GM21576 (cell line): ENCODE data around the gene C1orf105.

ENCODE experiments used
- ATAC-seq: cut with Tn5 transposase; IDR thresholded peaks from one replicate; pipeline ENCODE4 v1.9.1; 2021; ENCODE audit warnings: mild to moderate bottlenecking, moderate library complexity; ENCODE audit not compliant: unreplicated experiment

C1orf105 gene

DNA sequence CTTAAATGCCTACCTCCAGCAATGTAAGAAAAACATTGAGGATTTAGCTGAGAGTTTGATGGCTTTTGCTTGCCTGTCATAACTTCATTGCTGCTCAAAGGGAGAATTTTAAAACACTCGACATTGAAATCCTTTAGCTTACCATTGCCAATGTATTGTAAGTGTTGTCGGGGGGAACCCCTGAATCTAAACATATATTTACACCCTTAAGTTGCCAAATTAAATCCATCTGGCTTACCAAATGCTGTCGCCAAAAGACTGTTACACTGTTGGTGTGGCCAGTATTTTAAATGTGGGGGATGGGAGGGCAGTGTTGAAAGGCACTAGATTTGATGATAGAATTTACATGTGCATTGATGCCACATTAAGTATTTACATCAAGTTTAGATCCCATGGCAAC is 24.9 kb upstream of the C1orf105 start:
- ATAC-seq: no peak

DNA sequence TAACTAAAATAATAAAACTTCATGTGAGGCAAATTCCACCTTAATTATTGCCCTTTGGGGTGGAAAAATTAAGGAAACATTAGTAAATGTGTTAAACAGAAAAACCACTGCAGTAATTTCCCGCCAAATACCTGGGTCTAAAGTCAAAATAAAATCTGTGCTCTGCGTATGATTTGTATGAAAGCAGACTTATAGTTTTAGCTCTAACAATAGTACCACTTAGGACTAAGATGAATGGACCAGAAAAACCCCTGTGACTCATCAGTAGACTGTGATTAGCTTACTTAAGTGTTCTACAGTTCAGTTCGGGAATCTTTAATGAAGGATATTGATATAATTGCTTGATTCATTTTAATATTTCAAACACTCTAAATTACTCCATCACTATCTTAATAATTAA is 23.3 kb upstream of the C1orf105 start:
- no peak for ATAC-seq

DNA sequence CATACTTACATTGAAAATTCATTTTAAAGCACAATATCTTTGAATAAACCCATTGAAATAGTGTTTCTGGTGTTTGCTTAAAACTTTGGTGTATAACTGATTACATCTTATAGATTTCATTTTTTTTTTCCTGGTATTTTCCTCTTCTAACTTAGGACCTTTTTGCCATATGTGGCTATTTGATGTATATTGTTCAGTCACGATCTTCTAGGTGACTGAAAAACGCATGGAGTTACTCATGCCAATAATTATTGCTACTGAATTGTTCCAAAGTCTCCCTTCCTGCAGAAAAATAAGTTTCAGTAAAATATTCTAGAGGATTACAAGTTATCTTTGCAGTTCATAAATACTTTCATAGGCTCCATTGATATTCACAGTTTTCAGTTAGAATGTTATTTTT is 22.9 kb upstream of the C1orf105 start:
- ATAC-seq: no peak

DNA sequence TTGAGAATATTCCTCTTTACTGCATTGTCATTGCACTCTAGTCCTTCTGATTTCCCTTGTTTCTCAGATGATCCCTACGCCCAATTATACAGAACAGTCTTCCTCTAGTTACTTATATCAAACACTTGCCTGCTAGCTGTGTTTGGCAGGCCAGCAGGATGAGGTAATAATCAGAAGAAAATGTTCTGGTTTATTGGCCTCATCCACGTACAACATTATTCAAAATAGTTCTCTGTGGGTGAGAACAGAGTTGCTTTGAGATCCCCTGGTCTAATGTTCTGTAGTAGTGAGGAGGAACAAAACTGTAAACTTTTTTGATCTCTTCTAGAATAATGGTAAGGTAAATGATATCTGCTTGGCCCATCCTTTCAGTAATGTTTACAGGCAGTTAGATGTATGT is 22.3 kb upstream of the C1orf105 start:
- ATAC-seq: no peak

DNA sequence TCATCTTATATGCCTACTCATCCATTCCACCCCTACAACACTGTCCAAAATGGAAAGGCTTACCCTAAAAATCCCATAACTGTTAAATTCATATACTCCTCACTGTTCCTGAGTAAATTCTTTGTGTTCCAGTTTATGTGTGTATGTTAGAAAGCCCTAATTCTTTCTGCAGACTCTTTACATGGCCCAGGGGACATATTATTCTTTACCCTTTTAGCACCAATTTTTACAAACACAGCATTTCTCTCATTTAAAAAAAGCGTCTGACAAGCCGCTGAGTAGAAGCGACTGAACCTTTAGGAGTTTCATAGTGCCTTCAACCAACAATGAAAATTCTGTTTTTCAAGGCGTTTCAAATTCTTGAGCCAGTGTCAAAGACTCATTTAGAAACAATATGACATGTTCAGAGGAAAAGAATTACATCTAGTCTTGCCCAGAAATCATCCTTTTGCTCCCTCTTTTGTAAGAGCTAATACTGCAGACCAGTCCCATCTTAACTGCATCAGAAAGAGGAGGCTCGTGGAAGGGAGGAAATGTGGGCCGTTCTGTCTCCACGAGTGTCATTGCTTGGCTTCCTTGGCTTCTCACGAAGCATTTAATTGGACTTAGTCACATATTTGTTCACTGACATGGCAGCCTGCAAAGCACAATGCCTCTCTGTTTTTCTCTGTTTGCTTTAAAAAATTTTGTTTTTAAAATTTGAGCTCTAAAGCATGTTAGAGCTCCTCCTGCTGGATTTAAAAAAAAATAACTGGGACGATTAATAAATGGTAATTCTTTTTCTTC is 21.3 kb upstream of the C1orf105 start:
- no peak for ATAC-seq

DNA sequence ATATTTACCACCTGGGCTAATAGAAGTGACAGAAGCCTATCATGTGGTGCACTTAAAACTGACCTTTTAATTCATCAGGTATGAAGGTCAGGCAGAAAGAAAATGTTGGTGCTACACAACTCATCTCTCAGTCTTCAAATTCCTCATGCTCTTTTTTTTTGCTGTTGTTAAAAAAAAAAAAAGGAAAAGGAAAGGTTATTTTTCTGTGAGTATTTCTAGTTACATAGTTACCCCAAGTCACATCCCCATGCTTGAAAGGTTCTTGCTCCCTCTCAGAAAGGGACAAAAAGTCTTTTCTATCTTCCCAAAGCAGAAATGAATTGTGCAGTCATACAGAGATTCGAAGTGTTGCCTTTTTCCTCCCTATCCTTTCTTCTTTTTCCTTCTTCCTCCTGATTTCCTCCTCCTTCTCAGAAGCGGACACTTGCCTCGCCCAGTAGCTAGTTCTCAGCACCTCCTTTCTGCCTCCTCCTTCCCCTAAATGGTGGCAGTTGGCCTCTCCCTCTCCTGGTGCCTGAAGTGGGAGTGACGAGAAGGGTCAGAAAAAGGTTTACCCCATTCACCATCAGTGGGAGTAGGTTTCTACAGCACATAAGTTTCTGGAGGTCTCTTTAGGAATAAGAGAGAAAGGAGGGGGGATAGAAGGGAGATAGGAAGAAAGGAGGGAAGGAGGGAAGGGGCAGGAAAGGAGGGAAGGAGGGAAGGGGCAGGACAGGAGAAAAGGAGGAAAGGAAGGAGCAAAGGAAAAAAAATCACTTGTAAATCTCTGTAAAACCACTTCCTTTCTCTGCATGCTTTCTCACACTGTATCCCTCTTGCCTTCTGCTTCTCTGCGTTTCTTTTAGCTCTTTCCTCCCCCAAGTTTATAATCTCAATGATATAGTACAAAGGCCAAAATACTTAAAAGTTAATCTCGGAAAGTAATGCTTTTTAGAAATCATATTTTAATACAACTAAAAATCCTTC is 20.4 kb upstream of the C1orf105 start:
- ATAC-seq: no peak

DNA sequence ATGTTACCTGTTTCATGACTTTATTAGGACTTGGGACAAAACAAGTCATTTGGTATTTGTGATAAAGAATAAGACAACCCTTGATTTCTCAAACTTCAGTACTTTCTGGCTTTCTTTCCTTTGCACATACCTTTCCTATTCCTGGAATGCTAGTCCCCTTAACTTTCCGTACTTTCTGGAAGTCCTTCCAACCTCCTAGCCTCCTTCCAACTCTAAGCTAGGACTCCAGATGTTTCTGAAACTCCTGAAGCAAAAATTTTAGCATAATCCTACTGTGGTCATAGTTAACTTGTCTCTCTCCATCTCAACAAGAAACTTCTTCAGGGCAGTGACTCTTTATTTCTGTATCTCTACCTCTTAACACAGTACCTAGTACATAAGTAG is 19.8 kb upstream of the C1orf105 start:
- no peak for ATAC-seq

DNA sequence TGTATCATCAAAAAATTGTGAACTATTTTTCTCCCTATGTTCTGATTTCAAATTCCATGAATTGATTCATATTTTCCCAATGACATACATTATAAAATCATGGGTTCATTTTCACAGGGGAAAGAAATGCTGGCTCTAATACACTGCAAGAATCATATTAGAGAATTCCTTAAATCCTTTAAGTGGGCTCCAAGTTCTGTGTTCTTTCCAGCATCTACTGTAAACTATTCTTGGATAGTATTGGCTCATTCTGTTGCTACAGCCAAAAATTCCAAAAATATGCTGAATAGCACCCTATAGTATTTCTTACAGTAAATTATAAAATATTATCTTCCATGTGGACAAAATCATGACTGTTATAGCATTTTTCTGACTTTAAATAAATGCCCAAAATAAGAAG is 19.0 kb upstream of the C1orf105 start:
- ATAC-seq: no peak

DNA sequence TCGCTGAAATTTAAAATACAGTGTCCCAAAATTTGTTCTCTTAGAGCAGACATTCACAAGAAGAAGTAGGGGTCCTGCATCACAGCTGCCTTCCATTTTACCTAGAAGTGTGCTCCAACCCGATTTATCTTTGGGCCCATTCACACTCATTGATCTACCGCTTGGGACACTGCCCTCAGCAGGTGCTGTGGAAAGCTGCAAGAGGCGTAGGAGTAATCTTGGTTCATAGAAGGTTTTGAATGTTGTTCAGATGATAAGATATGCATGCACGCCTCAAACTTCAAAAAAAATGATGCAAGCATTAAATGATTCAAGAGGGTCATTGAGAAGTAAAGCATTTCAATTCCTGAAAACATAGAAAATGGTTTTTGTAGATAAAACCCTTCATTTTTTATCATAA is 18.6 kb upstream of the C1orf105 start:
- ATAC-seq: no peak

DNA sequence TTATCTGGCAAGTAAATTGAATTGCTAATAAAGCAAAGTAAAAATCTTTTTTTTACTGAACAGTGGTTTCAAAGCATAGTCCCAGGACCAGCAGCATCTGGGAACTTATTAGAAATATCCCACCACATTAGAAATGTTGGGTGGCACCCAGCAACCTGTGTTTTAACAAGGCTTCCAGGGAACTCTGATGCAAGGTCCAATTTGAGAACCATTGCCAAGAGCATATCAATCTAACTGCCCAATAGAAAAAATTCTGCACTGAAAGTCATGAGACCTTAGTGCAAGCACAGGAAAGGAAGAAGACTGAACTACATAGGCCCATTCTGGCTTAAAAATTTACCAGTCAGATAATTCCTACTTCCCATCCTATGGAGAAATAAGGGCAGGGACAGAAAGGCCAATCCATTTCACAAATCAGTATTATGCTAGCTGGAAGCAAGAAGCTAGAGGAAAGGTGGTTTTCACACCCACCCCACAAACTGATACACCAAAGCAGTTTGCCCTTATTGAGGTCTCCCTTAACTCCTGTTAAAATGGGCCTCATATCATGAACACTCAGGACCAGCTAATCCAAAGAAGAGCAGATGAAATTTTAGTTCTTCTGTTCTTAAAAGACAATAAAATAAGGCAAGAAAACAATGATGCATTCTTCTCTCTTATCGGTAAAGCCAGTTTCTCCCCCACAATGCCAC is 17.5 kb upstream of the C1orf105 start:
- ATAC-seq: no peak

DNA sequence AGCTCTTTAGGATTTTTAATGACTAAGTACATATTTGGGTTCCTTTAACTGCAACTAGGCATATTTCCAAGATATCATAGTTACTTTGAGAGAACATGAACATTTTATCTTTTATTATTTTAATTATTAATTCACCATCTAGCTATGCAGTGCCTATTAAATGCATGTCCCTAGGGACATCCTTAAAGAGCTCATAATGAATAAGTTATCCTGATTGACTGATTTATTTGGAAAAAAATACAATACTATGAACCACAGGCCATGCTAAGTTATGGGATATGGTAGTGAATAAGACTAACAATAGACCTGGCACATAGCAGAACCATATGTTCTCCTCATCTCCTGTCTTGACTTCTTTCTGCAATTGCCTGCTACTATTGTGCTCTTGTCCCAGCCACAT is 16.4 kb upstream of the C1orf105 start:
- ATAC-seq: no peak

DNA sequence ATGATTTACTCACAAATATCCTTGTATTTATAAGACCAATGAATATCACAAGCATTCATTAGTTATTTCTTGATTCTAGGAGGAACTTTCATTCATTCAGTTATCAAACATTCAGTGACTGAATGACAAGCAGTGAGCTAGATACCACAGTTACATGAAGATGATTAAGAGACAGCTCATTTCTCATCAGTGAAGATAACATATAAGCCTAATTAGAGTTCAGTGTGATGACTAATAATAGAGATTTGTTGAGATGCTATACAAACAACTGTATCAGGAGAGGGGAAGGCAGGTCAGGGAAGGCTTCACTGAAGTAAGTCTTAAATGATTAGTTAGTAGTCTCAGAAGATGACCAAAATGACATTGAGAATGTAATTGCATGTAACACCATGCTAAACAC is 14.6 kb upstream of the C1orf105 start:
- ATAC-seq: no peak

DNA sequence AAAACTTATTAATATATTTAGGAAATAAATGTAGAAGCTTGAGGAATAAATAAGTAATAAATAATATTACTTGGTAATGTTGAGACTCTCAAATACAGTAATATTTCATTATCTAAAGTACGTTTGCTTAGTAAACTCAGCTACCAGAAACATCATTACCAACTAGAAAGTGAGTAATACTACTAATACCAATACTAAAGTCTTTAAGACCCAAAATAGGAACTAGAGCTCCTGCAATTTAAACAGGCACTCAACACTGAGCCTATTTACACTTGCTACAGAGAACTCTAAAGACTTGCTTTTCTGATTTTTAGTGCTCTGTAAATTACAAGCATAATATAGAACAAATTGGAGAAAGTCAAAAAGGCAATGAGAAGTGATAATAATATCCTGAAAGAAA is 13.5 kb upstream of the C1orf105 start:
- ATAC-seq: no peak

DNA sequence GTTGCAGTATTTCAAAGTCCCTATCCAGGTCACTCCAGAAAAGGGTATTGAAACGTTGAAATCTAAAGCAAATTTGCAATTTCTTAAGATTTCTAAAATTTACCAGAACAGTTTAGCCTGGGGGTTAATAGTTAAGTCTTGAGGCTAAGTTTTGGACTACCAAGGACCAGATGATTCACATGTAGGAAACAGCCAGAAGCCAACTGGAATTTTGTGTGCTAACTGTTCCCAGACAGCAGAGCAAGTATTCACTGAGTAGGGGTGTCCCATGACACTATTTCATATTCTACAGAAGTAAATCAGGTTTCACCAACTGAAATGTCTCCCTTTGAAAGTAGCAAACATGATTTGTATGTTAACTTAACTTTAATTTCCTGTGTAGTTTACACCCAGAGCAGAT is 11.5 kb upstream of the C1orf105 start:
- ATAC-seq: no peak

DNA sequence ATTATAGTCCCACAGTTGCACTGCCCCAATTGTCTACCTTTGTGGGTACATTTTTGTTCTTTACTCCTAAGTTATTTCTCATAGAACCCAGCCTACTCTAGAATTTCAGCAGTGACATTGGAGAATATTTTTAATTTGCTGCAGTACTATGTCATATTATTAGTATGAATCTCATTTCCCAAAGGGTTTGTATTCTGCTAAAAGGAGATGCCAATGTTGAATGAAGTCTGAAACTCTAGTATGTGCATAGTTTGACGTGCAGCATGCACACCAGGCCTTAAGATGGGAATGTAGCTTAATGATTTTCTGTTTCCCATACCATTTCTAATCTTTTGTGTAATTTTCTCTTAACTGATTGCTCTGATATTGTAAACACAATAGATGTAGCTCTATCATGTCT is 10.5 kb upstream of the C1orf105 start:
- ATAC-seq: no peak

DNA sequence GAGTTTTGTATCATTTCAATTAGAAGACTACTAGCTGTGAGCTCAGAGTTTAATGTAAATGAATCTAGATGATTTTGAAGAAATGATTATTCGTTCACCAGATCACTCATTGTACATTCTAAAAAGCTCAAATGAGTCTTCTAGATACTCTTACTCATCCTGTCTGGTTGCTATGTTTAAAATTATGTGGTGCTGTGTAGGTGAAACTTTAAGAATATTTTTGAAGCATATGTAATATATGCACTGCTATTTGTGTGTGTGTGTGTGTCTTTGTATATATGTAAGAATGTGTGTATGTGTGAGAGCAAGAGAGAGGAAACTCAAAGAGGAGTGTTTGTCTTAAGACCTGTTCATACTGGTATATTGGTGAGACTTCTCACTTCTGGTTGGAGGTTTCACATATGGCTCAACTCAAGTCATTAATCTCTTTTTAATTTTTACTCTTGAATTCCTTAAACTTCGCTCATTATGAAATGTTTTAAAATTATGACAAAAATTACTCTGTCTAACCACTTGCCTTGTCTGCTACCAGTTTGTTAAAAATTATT is 8.6 kb upstream of the C1orf105 start:
- no peak for ATAC-seq

DNA sequence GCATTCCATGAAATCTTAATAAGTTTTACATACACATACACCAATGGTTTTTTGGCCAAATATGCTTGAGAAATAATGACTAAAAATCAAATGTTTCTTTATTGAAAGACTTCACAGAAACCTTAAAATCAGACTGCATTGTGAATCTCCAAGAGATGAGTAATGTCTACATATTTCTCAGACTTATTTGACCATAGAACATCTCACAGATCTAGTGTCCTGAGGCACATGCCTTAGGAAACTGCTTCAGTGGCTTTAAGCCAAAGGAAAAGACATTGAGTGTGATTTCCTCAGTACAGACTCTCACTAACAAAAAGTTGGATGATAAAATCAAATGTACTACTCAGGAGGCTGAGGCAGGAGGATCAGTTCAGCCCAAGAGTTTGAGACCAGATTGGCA is 6.2 kb upstream of the C1orf105 start:
- no peak for ATAC-seq

DNA sequence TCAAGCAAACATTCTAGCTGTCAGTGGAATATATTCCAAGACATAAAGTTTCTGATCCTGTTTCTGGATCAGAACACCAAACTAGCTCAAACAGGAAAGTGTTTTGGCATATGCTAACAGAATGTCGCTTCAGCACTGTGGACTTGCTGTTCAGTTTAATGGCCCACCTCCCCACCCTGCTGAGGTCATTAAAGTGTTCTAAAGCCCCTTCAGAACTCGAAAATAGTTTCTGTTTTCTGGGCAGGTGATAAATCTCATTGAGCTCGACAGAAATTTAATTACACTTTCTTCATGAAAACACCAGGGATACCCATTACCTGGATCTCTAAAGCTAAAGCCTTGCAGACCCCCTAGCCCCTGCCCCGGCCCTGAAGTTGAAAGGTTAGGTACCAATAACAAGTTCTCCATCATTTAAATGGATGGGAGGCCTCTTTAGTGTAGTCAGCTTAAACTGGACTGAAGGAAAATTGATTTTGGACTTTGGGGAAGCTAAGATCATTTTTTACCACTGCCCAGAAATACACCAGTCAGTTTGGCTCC is 3.9 kb upstream of the C1orf105 start:
- no peak for ATAC-seq

DNA sequence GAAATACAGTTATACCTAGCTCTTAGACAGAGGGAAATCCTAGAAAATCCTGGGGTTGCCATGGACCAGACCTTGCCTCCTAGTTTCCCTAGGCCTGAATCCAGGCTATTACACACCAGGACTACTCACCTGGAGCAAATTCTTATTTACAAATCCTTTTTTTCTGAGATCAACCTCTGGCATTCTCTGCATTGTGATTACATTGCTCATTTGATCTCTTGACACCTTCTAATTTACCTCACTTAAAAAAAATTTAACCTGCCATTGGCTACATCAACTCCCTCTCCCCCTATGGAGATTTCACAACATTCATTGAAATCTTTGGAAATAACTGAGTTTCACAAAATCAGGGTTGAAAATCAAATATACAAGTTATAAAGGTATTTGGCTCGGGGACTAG is 2.9 kb upstream of the C1orf105 start:
- no peak for ATAC-seq

DNA sequence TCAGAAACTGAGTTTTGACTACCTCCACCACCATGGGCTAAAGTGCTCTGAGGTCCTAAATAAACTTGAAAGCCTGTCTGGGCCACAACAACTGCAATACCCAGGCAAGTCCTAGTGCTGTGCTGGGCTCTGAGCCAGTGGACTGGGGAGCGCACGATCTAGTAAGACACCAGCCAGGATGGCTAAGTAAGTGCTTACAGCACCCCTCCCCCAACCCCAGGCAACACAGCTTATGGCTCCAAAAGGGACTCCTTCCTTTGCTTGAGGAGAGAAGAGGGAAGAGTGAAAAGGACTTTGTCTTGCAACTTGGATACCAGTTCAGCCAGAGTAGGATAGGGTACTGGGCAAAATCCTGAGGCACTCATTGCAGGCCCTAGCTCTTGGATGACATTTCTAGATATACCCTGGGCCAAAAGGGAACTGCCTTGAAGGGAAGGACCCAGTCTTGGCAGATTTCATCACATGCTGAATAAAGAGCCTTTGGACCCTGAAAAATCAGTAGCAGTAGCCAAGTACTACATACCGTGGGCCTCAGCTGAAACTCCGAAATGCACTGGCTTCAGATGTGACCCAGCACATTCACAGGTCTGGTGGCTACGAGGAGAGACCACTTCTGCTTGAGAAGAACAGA is 1.6 kb downstream of the C1orf105 start:
- no peak for ATAC-seq

DNA sequence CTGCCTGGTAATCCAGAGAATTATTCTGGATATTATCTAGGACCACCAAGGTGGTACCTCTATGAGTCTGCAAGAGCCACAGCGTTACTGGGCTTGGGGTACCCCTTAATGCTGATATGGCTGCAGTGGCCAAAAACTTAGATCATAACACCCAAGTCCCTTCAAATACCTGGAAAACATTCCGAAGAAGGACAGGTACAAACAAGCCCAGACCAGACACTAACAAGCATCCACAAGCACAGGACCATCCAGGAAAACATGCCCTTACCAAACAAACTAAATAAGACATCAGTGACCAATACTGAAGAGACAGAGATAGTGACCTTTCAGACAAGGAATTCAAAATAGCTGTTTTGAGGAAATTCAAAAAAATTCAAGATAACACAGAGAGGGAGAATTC is 2.9 kb downstream of the C1orf105 start:
- no peak for ATAC-seq
